ENCODE data around the gene CHST11.

The CHST11 gene

DNA sequence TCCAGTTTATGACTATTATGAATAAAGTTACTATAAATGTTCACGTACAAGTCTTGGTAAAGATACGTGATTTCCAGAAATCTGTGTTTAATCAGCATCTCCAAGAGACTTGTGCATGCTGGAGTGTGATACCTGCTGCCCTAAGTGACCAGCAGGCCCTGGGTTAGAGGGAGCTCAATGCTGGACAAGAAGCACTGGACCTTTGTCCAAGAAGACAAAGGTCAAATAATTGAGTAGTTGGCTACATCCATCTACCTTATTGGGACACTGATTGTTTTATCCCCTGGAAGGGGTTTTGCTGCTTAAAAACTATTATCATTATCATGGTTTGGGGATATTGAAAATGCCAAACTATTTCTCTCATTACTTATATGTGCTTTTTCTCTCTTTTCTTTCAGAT, 37.0 kb upstream of the CHST11 start:
- no peak for DNase-seq (ENCODE audit: low spot score)
- no peak for TF ChIP-seq CTCF (IDR thresholded peaks at IDR 0.05; ENCODE audit: borderline replicate concordance, control extremely low read depth, extremely low read depth, insufficient read depth, missing control alignments)
- in situ Hi-C loops (cut with MboI; ENCODE audit: low sequenced_read_pairs, unreplicated experiment): no loop called here

- no peak for TF ChIP-seq CTCF (IDR thresholded peaks at IDR 0.05; ENCODE audit: borderline replicate concordance, control extremely low read depth, extremely low read depth, insufficient read depth, missing control alignments)
- in situ Hi-C loops (cut with MboI; ENCODE audit: low sequenced_read_pairs, unreplicated experiment): no loop called here
- DNase-seq (ENCODE audit: low spot score): no peak
These were observed 35.9 kb upstream of the CHST11 start for GRCh38 chr12:104420868-104421267.

GRCh38 chr12:104421343-104421742, 35.4 kb upstream of the CHST11 start:
- in situ Hi-C loops (cut with MboI; ENCODE audit: low sequenced_read_pairs, unreplicated experiment): no loop called here
- DNase-seq (ENCODE audit: low spot score): no peak
- TF ChIP-seq CTCF (IDR thresholded peaks at IDR 0.05; ENCODE audit: borderline replicate concordance, control extremely low read depth, extremely low read depth, insufficient read depth, missing control alignments): no peak

GRCh38 chr12:104422441-104422840, 34.3 kb upstream of the CHST11 start:
- no peak for TF ChIP-seq CTCF (IDR thresholded peaks at IDR 0.05; ENCODE audit: borderline replicate concordance, control extremely low read depth, extremely low read depth, insufficient read depth, missing control alignments)
- in situ Hi-C loops (cut with MboI; ENCODE audit: low sequenced_read_pairs, unreplicated experiment): no loop called here
- DNase-seq (ENCODE audit: low spot score): no peak

GRCh38 chr12:104423273-104423672, 33.5 kb upstream of the CHST11 start:
- DNase-seq (ENCODE audit: low spot score): no peak
- in situ Hi-C loops (cut with MboI; ENCODE audit: low sequenced_read_pairs, unreplicated experiment): no loop called here
- no peak for TF ChIP-seq CTCF (IDR thresholded peaks at IDR 0.05; ENCODE audit: borderline replicate concordance, control extremely low read depth, extremely low read depth, insufficient read depth, missing control alignments)

DNA sequence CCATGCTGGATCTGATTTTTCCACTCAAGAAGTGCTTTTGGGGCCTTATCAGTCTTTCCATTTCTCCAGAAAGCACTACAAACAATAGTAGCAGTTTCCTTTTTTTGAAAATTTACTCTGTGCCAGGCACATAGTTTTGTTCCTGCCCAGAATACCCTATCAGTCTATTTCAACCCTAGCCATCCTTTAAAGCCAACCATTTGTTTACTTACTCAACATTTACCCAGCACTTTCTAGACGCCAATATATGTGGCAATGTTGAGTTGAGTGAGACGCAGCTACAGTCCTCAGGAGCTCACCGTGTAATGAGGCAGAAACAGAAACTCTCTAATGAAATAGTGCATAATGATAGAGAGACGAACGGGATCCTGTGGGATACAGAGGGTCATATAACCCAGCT, 32.9 kb upstream of the CHST11 start:
- in situ Hi-C loops (cut with MboI; ENCODE audit: low sequenced_read_pairs, unreplicated experiment): no loop called here

More for the DNA sequence above, 32.9 kb upstream of the CHST11 start:
- no peak for DNase-seq (ENCODE audit: low spot score)
- TF ChIP-seq CTCF (IDR thresholded peaks at IDR 0.05; ENCODE audit: borderline replicate concordance, control extremely low read depth, extremely low read depth, insufficient read depth, missing control alignments): no peak
